Epidermal melanocyte (primary cell): ENCODE data around the gene PITHD1.
A peak's percentile ranks its signal among the peaks of the same experiment; 100 is the strongest.
"Not testable (repeated sequence)": the region's sequence is repeated elsewhere in the genome, so short reads cannot be mapped to it uniquely, and the experiment has no call there.

ENCODE experiments used
- DNase-seq: peaks from one replicate; pipeline ENCODE4 v3.0.0; 2011; ENCODE audit warnings: low spot score; ENCODE audit not compliant: insufficient read length

PITHD1 gene

DNA sequence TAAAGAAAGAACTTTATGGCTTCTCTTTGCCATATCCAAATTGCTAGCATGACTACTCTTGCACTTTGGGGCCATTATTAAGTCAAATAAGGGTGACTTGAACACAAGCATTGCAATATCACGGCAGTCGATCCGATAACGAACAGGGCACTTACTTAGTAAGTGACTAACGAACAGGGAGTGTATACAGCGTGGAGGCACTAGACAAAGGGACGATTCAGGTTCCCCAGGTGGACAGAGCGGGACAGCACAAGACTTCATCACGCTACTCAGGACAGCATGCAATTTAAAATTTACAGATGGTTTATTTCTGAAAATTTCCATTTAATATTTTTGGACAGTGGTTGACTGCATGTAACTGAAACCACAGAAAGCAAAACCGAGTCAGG lies 5.4 kb upstream of the PITHD1 start:
- DNase-seq: no peak

DNA sequence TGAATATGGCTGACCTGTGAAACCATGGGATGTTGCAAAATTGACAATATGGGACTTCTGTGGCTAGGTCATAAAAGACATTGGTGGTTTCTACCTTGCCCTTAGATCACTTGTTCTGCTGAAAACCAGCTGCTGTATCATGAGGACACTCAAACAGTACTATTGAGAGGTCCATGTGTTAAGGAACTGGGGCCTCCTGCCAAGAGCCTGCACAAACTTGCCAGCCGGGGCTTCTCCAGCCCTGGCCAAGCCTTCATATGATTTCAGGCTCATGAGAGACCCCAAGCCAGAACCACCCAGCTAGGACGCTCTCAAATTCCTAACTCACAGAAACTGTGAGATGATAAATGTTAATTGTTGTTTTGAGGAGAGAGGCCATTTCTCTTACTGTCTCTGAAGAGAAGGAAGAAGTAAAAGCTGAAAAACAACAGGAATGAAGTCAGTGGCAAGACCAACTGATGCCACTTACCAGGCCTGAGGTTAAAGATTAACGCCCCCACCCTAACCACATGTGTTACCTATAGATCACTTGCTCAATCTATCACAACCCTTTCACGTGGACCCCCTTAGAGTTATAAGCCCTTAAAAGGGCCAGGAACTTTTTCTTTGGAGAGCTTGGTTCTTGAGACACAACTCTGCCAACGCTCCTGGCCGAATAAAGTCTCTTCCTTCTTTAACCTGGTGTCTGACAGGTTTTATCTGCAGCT lies 3.9 kb upstream of the PITHD1 start:
- DNase-seq: no peak

DNA sequence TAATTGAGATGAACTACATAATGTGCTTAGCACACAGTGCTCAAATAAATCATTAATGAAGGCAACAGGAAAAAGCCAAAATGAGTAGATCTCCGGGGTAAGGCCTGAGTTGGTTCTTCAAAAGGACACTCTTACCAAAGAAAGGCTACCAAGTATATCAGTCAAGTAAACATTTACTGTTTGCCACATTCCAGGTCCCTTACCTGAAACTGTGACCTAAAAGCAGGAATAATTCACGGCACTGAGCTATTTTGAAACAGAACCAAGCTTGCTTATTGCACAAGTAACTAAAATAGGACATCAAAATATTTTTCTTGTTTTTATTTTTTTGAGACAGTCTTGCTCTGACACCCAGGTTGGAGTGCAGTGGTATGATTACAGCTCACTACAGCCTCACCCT lies 2.0 kb upstream of the PITHD1 start:
- DNase-seq: no peak

DNA sequence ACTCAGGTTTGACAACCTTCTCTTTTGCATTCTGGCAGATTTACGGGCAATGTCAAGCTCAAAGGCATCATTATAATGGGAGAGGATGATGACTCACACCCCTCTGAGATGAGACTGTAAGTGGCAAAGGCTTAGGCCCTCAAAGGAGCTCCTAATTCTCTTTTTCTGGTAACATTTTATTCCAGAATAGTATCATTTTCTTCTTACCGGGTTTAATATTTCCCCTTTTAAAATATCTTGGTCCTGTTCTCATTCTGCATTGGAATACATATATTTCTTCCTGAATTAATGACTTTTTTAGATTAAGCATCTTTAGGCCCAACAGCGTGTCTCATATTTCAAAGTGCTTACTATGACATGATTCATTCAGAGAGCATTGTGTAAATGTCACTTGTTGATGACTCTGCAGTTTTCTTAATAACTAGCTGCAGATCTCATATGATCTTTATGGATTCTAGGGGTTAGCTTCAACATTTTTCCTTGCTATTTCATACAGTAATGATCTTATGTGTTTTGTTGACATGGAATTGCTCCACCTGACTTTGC lies 1.7 kb downstream of the PITHD1 start:
- no peak for DNase-seq

DNA sequence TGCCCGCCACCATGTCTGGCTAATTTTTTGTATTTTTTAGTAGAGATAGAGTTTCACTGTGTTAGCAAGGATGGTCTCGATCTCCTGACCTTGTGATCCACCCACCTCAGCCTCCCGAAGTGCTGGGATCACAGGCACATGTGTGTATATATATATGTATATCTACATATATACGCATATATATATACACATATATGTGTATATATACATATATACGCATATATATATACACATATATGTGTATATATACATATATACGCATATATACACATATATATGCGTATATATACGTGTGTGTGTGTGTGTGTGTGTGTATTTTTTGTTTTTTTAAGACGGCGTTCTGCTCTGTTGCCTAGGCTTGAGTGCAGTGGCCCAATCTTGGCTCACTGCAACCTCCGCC lies 4.9 kb downstream of the PITHD1 start:
- DNase-seq: not testable (repeated sequence)

DNA sequence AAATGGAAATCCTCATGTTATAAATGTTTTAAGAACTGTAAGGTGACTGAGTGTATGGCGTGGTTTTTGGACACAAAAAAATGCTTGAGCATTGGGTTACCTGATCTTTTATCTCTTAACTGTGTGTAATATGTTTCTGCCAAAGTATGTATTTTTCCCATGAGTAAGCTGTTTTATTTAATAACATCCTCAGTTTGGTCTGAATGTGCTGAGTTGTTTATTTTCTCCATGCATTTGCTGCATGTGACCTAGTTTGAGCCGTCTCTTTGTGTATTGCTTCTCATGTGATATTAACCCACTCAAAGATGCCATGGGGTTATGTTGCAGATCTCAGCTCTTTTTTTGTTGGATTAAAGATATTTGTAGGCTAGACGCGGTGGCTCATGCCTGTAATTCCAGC lies 6.6 kb downstream of the PITHD1 start:
- DNase-seq: no peak

DNA sequence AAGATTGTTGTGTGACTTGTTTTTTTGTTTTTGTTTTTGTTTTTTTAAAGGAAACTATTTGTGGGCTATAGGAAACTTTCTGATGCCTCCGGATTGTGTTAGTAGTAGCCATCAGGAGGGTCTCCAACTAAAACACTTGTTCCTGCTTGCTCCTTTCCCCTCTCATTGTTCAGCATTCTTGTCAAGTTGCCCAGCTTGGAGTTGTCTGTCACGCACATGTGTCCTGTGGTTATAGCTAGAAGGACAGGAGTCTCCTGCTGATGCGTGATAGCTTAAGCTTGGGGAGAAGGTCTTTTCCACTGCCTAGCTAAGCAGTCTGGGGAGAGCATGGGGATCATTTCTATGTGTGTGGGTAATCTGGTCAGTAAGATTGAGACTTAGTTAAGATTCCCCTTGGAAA lies 9.5 kb downstream of the PITHD1 start:
- no peak for DNase-seq

DNA sequence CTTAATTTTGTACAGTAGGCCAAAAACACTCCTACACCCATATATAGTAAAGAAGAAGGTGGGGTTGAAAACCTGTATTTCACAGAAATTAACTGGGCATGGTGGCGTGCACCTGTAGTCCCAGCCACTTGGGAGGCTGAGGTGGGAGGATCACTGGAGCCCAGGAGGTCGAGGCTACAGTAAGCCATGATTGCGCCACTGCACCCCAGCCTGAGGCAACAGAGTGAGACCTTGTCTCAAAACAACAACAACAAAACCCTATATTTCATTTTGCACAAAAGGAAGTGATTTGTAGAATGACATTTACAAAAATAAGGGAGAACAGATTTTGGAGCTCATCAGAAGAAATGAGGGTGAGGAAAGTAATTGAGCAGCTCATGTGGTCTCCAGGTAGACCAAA lies 10.5 kb downstream of the PITHD1 start:
- no peak for DNase-seq

DNA sequence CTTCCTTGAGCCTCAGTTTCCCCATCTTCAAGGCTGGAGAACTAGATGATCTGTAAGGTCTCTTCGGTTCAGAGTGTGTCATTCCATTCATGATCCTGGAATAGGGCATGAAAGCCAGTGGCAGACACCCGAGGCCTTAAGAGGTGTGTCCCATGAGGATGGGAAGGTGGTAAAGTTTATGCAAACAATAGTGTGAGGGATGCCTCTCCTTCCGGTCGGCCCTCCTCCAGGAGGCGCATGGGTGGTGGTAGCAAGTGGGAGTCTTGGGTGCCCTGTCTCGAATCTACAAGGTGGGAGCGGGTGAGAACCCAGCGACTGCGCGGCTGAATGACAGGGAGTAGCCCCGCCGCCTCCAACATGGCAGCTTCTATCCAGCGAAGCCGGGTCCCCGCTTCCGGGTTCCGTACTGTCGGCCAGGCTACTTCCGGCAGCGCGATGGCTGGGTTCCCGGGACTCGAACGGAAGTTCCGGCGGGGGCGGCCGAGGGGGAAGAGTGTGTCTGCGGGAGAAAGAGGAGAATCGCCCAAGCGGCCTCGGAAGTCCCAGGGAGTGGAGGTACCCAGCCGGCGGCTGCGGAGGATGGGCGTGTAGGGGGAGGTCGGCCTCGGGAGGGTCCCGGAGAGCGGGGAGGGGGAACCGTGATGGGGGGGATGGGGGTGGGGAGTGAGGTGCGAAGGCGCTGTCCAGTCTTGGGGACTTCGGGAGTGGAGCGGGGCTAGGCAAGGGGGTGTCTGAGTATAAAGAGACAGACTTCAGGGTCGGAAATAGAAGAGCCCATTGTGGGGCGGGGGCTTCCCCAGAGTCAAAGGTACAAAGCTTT lies 12.7 kb downstream of the PITHD1 start, which contains the start of gene LYPLA2:
Gene LYPLA2, plus strand, starts transcription at position 450 of the 820 bp plus-strand sequence. CDS start 1,538 bp downstream, outside the sequence.
- DNase-seq: peak; percentile 97

DNA sequence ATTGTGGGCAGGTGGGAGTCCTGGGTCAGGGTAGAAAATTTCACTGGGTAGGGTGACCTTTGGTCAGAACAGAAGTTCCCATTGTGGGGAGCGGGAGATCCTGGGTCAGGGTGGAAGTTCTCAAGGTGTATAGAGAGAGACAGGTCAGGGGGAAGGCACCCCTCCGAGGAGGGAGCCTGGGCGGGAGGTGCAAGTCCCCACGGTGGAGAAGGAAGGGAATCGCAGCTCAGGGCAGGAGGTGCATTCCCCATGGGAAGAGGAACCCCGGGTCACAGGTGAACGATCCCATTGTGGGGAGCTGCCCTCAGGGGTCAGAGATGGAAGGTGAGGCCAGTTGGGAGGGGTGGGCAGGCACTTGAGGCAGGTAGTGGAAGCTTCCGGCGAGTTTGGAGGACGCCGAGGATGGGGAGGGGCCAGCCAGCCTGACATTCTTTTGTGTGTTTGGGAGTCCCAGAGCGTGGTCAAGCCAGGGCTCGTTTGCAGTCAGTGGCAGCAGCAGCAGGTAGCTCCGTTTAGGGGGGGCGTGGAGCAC lies 13.4 kb downstream of the PITHD1 start:
- DNase-seq: no peak

DNA sequence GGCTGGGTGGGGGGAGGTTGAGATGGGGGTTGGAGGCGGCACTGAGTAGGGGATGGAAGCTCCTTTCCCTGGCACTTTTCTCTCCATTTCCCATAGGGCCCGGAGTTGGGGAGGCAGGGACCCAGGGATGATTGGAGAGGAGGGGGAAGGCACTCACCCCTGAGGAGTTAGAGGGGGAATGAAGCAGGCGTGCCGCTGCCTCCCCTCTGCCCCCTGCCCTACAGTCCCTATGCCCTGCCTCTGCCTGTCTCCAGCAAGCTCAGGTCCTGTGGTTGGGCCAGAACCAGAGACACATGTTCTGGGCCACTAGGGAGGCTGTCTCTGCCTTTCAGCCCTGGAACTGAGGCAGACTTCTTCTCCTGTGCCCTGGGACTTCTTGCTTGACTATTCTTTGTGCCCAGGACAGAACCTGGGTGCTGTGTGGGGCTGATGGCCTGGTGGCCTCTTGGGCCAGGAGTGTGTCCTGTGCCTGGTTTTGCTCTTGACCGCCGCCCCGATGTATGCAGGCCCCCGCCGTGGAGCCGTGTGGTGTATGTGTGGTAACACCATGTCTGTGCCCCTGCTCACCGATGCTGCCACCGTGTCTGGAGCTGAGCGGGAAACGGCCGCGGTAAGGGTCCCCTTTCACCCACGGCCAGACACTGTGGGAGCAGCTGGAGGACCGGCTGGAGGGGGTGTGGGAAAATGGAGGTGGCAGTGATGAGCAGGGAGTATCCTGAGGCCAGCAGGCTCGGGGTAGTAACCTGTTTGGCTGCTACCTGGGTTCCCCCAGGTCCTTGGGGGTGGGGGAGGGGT lies 14.1 kb downstream of the PITHD1 start:
- DNase-seq: no peak

DNA sequence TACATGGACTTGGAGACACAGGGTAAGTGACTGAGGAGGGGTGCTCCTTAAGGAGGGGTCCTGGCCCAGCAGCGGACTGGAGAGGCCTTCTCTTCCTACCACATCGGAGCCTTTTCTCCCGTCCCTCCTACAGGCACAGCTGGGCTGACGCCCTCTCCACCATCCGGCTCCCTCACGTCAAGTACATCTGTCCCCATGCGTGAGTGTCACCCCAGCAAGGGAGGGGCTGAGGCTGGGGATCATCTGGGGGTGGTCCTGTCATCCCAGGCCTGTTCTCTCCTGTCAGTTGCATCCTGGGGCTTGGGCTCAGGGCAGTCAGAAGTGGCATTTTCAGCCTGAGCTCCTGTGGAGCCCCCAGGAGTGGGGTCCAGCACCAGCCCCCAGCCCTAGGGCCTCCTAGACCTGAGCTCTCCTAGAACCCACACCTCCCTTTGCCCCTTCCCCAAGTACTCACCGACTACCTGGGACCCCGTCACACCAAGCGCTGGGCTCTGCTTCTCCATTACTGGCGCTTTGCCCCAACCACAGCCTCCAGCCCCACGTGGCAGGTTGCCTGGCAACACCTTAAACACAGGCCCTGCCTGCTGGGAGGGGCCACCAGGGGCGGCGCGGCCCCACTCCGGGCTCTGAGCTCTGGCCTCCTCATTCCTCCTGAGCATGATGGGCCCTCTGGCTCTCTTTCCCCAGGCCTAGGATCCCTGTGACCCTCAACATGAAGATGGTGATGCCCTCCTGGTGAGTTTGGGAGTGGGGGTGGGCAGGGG lies 15.0 kb downstream of the PITHD1 start:
- DNase-seq: no peak

DNA sequence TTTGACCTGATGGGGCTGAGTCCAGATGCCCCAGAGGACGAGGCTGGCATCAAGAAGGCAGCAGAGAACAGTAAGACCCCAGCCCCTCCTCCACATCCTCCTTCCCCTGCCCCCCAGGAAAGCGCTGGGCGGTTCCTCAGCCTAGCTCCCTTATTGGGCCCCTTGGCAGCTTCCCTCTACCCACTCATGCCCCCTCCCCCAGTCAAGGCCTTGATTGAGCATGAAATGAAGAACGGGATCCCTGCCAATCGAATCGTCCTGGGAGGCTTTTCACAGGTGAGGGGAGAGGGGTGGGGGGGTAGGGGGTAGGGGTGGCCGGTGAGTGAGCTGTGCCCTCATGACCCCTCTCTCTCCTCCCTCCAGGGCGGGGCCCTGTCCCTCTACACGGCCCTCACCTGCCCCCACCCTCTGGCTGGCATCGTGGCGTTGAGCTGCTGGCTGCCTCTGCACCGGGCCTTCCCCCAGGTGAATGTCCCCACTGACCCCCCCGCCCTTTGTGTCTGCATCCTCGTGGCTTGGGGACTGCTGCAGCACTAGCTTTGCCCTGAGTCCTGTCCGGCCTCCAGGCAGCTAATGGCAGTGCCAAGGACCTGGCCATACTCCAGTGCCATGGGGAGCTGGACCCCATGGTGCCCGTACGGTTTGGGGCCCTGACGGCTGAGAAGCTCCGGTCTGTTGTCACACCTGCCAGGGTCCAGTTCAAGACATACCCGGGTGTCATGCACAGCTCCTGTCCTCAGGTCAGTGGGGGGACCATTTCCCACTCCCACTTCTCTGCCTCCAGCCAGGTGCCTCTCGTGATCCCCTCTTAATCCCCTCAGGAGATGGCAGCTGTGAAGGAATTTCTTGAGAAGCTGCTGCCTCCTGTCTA lies 15.9 kb downstream of the PITHD1 start:
- no peak for DNase-seq

DNA sequence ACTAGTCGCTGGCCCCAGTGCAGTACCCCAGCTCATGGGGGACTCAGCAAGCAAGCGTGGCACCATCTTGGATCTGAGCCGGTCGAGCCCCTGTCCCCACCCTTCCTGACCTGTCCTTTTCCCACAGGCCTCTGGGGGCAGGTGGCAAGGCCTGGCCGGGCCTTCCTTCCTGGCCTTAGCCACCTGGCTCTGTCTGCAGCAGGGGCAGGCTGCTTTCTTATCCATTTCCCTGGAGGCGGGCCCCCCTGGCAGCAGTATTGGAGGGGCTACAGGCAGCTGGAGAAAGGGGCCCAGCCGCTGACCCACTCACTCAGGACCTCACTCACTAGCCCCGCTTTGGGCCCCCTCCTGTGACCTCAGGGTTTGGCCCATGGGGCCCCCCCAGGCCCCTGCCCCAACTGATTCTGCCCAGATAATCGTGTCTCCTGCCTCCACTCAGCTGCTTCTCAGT lies 16.5 kb downstream of the PITHD1 start:
- not testable (repeated sequence) for DNase-seq

DNA sequence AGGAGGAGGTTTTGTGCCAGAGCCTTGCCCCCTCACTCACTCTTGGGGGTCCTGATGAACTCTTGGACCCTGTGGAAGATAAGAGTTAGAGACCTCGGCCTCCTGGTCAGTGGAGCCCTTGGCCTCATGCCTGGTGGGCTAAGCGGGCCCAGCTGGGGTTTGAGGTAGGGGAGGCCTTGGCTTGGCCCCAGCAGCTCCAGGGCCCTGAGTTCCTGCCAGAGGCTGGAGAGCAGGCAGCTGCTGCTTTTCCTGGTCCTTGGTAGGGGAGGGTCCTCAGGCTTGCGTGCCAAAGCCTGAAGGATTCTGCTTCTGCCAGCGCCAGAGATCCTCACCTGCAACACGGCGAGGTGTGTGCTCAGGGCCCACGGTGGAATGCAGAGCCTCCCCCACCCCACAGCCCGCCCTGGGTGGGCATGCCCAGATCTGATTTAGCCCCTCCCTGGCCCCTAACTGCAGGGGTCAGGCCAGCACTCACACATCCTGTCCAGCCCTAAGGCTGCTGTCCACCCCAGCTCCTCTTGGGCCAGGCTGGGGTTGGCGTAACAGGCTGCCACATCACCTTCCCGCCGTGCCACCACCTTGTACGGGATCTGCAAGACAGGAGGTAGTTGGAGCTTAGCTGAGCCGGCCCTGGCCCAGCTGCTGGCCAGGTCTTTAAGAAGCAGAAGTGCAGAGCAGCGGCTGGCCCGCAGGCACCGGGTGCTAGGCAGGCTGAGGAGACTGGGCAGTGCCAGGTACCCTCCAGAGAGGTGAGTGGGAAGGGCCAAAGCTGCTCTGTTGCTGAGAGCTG lies 17.7 kb downstream of the PITHD1 start:
- DNase-seq: no peak

DNA sequence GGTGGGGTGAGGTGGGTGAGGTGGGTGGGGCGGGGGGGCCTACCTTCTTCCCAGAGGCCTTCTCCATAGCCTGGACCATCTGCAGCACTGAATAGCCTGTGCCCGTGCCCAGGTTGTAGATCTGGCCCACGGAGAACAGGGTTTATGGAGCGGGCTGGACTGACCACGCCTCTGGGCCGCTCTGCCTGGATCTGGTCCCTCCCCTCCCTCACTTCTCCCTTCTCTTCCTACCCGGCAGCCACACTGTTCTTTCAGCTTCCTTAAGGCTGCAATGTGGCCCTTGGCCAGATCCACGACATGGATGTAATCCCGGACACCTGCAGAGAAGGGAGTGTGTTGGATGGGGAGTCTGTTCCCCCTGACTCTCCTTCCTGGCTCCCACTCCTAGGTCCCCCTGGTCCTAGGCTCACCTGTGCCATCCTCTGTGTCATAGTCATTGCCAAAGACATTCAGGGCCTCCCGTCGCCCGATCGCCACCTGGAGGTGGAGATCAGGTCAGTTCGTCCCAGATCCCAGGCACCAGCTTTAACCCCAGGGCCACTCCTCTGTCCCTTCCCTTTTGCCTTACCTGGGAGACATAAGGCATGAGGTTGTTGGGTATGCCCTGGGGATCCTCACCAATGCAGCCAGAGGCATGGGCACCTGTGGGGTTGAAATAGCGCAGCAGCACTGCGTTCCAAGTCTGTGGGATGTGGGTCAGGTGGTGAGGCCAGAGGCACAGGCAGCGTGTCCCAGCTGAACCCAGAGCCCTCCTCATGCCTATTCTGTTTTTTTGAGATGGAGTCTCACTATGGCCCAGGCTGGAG lies 18.5 kb downstream of the PITHD1 start:
- no peak for DNase-seq

DNA sequence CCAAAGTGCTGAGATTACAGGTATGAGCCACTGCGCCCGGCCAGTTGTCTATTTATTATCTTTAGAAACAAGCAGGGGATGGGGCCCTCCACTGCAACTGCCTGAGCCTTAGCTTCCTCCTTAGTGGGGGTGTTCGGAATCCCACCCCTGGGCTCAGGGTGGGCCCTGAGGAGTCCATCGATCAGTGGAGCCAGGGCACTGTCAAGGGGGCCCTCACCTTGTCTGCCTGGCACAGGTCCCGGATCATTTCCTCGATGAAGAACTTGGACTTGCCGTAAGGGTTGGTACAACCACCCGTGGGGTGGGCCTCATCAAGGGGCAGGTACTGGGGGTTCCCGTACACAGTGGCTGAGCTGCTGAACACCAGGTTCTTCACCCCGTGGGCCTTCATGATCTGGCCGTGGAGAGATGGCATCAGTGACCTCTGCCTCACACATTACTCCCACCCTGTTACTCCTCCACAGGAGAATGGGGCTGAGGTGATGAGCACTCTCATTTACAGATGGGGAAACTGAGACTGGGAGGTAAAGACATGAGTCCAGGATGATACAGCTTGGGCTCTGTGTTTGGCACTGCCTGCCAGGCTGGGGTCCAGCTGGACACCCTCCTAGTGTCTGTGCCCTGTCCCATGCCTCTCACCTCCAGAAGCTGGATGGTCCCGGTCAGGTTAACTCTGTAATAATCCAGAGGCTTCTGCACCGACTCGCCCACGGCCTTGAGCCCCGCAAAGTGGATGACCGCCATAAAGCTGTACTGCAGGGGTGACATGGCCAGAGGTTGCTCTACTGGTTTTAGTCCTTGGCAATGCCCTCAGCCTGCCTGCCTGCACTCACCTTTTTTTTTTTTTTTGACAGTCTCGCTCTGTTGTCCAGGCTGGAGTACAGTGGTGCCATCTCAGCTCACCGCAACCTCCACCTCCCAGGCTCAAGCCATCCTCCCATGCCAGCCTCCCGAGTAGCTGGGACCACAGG lies 19.5 kb downstream of the PITHD1 start:
- no peak for DNase-seq
